T-cell (primary cell): Measurements from ENCODE around the gene TCFL5. TPM values are rescaled to one million over a fixed set of nuclear protein-coding genes. Genes with fewer than 3 reads are reported as not detected.
"Not testable (repeated sequence)": the region's sequence is repeated elsewhere in the genome, so short reads cannot be mapped to it uniquely, and the experiment has no call there.

Source experiments
- ATAC-seq, 4 experiments: fragments of 200-7000 bp in 3 of 4; fragments of 150-1000 bp in 1 of 4; cut with Tn5 transposase; replicated peaks in 1 of 4; 1 replicate in 3 of 4; 2 replicates in 1 of 4; pipeline ENCODE4 v1.10.0; 2021; ENCODE audit warnings: moderate library complexity in 3 of 4, mild to moderate bottlenecking in 2 of 4, moderate number of reproducible peaks in 1 of 4
- CTCF ChIA-PET, 2 donors: fragments of 300-600 bp; sonication (Branson Sonifier 250); formaldehyde crosslinking; loops; one replicate each; lab custom pipeline; 2022; ENCODE audit warnings: antibody characterized with exemption in 2 of 2; lab: Charles Lee
- POLR2A ChIA-PET, 2 donors: fragments of 300-600 bp; sonication (Branson Sonifier 250); formaldehyde crosslinking; loops; one replicate each; lab custom pipeline; 2022; ENCODE audit warnings: antibody characterized with exemption in 2 of 2; lab: Charles Lee
- DNase-seq, 35 experiments: peaks; one replicate each; pipeline versions ENCODE4 v3.0.0 to v3.0.0-alpha.2; 2013 to 2023
- H3K27ac ChIP-seq: one replicate; pipeline ENCODE4 v1.5.1; 2013; ENCODE audit warnings: low read length
- H3K27me3 ChIP-seq, 2 experiments: replicated peaks in 1 of 2; 1 replicate in 1 of 2; 2 replicates in 1 of 2; pipeline versions ENCODE4 v1.6.1 to v1.7.0; 2013; ENCODE audit warnings: low read length in 1 of 2, mixed read lengths in 1 of 2; ENCODE audit not compliant: control insufficient read depth in 2 of 2, insufficient read depth in 2 of 2; ENCODE audit errors: extremely low read depth in 1 of 2
- H3K36me3 ChIP-seq, 2 donors: 1 replicate in 1 of 2; 2 replicates in 1 of 2; pipeline versions ENCODE4 v1.6.1 to v1.7.0; 2013; ENCODE audit warnings: low read length in 1 of 2; ENCODE audit not compliant: control insufficient read depth in 2 of 2, insufficient read depth in 1 of 2; ENCODE audit errors: extremely low read depth in 1 of 2
- H3K4me1 ChIP-seq, 2 experiments: 1 replicate in 1 of 2; 2 replicates in 1 of 2; pipeline versions ENCODE4 v1.6.1 to v1.7.0; 2013; ENCODE audit warnings: low read length in 2 of 2, mixed read lengths in 1 of 2; ENCODE audit not compliant: insufficient read depth in 2 of 2, control insufficient read depth in 1 of 2; ENCODE audit errors: extremely low read depth in 1 of 2
- H3K4me3 ChIP-seq, 2 donors: 1 replicate in 1 of 2; 2 replicates in 1 of 2; pipeline versions ENCODE4 v1.5.1 to v1.7.0; 2013; ENCODE audit warnings: mild to moderate bottlenecking in 2 of 2, low read length in 1 of 2, moderate library complexity in 1 of 2; ENCODE audit not compliant: control insufficient read depth in 1 of 2; ENCODE audit errors: extremely low read depth in 1 of 2
- H3K9me3 ChIP-seq: 2 replicates; pipeline ENCODE4 v1.7.0; 2013
- H3K27ac Mint-ChIP-seq, 2 donors: one replicate each; pipeline ENCODE4 v1.8.0; 2020 to 2021; ENCODE audit warnings: mild to moderate bottlenecking in 2 of 2, mixed read lengths in 2 of 2
- H3K27me3 Mint-ChIP-seq, 2 donors: one replicate each; pipeline ENCODE4 v1.8.0; 2021 to 2022; ENCODE audit warnings: mixed read lengths in 2 of 2
- H3K36me3 Mint-ChIP-seq: one replicate; pipeline ENCODE4 v1.8.0; 2021; ENCODE audit warnings: mixed read lengths
- H3K4me1 Mint-ChIP-seq, 3 donors: one replicate each; pipeline ENCODE4 v1.8.0; 2020 to 2022; ENCODE audit warnings: mixed read lengths in 3 of 3, mild to moderate bottlenecking in 1 of 3
- H3K4me3 Mint-ChIP-seq, 3 donors: one replicate each; pipeline ENCODE4 v1.8.0; 2020 to 2022; ENCODE audit warnings: mild to moderate bottlenecking in 3 of 3, mixed read lengths in 3 of 3, moderate library complexity in 3 of 3
- H3K9me3 Mint-ChIP-seq, 3 donors: one replicate each; pipeline ENCODE4 v1.8.0; 2020 to 2022; ENCODE audit warnings: mixed read lengths in 3 of 3
- WGBS: methylation state at CpG from one replicate; pipeline ENCODE4 v1.1.5; 2013; ENCODE audit warnings: missing lambda C conversion rate; ENCODE audit not compliant: insufficient coverage; 5-methylcytosine and 5-hydroxymethylcytosine counted together
- total RNA-seq, 35 experiments: library from RNA in 6 of 35; stranded (reverse) in 6 of 35; fragments of 120-200 nt in 1 of 35; gene quantifications; one replicate each; pipeline versions ENCODE4 v1.2.1 to v1.2.4 and lab custom pipeline; 2013 to 2026

The TCFL5 gene
- total RNA-seq, 5 donors from 2014 or later (not counting 1 experiment from before 2014, with no cell fraction given) = 5.0 to 12.7 (median 8.5) TPM

- no peaks in the 10 kb centered on the region for H3K4me1 Mint-ChIP-seq
- peaks cover 39% of the 10 kb centered on the region for H3K36me3 Mint-ChIP-seq
- POLR2A ChIA-PET = no interaction called here
- peaks cover 6 to 8% of the 10 kb centered on the region in 2 donors for H3K36me3 ChIP-seq
- H3K4me1 ChIP-seq = no peaks in the 10 kb centered on the region
- DNase-seq (no peak), ATAC-seq (no peak)
- H3K9me3 Mint-ChIP-seq = no peaks in the 10 kb centered on the region
- H3K9me3 ChIP-seq = no peaks in the 10 kb centered on the region
- H3K4me3 Mint-ChIP-seq = no peak overlapping the region
- no peaks in the 10 kb centered on the region for H3K27me3 Mint-ChIP-seq
- no peak overlapping the region for H3K4me3 ChIP-seq
- CTCF ChIA-PET = no interaction called here
- no peak overlapping the region for H3K27ac Mint-ChIP-seq
- H3K27ac ChIP-seq = no peak overlapping the region
- no peaks in the 10 kb centered on the region for H3K27me3 ChIP-seq
These were observed 12.2 kb downstream of the TCFL5 start for GRCh38 chr20:62849431-62849830.

GRCh38 chr20:62848917-62849316, 12.7 kb downstream of the TCFL5 start:
- H3K27ac Mint-ChIP-seq, H3K9me3 Mint-ChIP-seq, CTCF ChIA-PET: not testable (repeated sequence)

DNA sequence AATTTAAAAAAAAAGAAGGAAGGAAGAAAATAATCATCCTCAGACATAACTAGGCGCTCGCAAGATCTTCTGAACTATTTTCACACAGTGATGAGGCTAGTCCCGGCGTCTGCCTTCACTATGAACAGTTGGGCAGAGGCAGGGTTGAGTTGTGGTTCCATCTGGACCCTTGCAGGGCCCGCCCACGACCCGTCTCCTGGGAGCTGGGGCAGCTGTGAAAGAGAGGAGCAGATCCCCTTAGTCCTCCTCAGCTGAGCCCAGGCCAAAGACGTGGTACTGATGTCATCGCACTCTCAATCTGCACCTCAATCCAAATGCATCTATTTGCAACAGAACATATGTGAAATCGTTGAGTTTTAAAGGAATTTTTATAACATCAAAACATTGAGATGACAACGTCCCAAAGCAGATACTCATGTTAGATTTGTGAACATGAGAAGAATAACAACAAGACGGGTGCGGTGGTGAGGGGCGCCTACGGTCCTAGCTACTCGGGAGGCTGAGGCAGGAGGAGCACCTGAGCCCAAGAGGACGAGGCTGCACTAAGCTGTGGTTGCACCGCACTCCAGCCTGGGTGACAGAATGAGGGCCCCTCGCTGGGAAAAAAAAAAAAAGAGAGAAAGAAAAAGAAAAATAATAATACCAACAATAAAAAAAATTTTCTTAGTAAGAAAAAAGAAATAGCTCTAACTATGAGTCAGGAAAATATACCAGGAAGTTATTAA, 15.3 kb downstream of the TCFL5 start:
- Mint-ChIP-seq H3K4me1 (no peaks in the 10 kb centered on the region), H3K9me3 (no peaks in the 10 kb centered on the region), H3K36me3 (peaks cover 29% of the 10 kb centered on the region), H3K27ac (no peak overlapping the region), H3K27me3 (no peaks in the 10 kb centered on the region), H3K4me3 (no peak overlapping the region)
- DNase-seq = no peak
- Histone ChIP-seq H3K27ac (no peak overlapping the region), H3K36me3 (peaks cover 2 to 3% of the 10 kb centered on the region in 2 donors), H3K27me3 (no peaks in the 10 kb centered on the region), H3K9me3 (no peaks in the 10 kb centered on the region), H3K4me3 (no peak overlapping the region), H3K4me1 (no peaks in the 10 kb centered on the region)
- ChIA-PET POLR2A (interaction anchor here in 1 of 2 donors (0.6 kb wide), 1 partner anchor 16 kb away, joined by 4 read pairs; no protein-coding TSS in a partner anchor), CTCF (interaction anchor here (0.6 to 0.7 kb wide), 3 partner anchors 33 to 83 kb away, joined by 3 to 4 read pairs (median 3); no protein-coding TSS in a partner anchor)
- no peak for ATAC-seq
- WGBS = 60% methylated on average over 1 of the region's 19 CpGs

More at GRCh38 chr20:62848917-62849316, 12.7 kb downstream of the TCFL5 start:
- not testable (repeated sequence) for H3K4me1 Mint-ChIP-seq, H3K27me3 ChIP-seq, H3K27ac ChIP-seq, H3K9me3 ChIP-seq, H3K4me1 ChIP-seq, ATAC-seq, DNase-seq, H3K36me3 ChIP-seq, H3K27me3 Mint-ChIP-seq, H3K4me3 Mint-ChIP-seq, H3K4me3 ChIP-seq
- POLR2A ChIA-PET = interaction anchor here in 1 of 2 donors (0.6 kb wide), 1 partner anchor 1072 kb away, joined by 6 read pairs; no protein-coding TSS in a partner anchor
- H3K36me3 Mint-ChIP-seq = peaks cover 39% of the 10 kb centered on the region
- 96% methylated on average over 7 of the region's 7 CpGs for WGBS

- H3K27me3 Mint-ChIP-seq = no peaks in the 10 kb centered on the region
- no peaks in the 10 kb centered on the region for H3K27me3 ChIP-seq
- DNase-seq = no peak
- H3K27ac ChIP-seq = no peak overlapping the region
- no peaks in the 10 kb centered on the region for H3K4me1 Mint-ChIP-seq
- no peak overlapping the region for H3K4me3 Mint-ChIP-seq
- H3K9me3 Mint-ChIP-seq = no peaks in the 10 kb centered on the region
- H3K9me3 ChIP-seq = no peaks in the 10 kb centered on the region
- H3K4me1 ChIP-seq = no peaks in the 10 kb centered on the region
- H3K4me3 ChIP-seq = no peak overlapping the region
- CTCF ChIA-PET = interaction anchor here in 1 of 2 donors (0.5 kb wide), 1 partner anchor 274 kb away, joined by 7 read pairs; no protein-coding TSS in a partner anchor
- H3K36me3 ChIP-seq = peaks cover 2 to 3% of the 10 kb centered on the region in 2 donors
- POLR2A ChIA-PET = no interaction called here
- peaks cover 28% of the 10 kb centered on the region for H3K36me3 Mint-ChIP-seq
- no peak for ATAC-seq
- H3K27ac Mint-ChIP-seq = no peak overlapping the region
- 94% methylated on average over 9 of the region's 16 CpGs for whole genome bisulfite sequencing
These were observed 16.0 kb downstream of the TCFL5 start for GRCh38 chr20:62845416-62846160.

GRCh38 chr20:62844182-62844581, 17.4 kb downstream of the TCFL5 start:
- no peaks in the 10 kb centered on the region for H3K4me1 Mint-ChIP-seq
- no peak for ATAC-seq
- Histone ChIP-seq H3K27ac (no peak overlapping the region), H3K9me3 (no peaks in the 10 kb centered on the region), H3K27me3 (peaks cover 0 to 6% of the 10 kb centered on the region in 2 experiments), H3K4me1 (no peaks in the 10 kb centered on the region), H3K4me3 (no peak overlapping the region), H3K36me3 (peaks cover 0 to 2% of the 10 kb centered on the region in 2 donors)
- ChIA-PET POLR2A (no interaction called here), CTCF (no interaction called here)
- no peak overlapping the region for H3K27ac Mint-ChIP-seq
- 93% methylated on average over 5 of the region's 7 CpGs for WGBS
- no peak overlapping the region for H3K4me3 Mint-ChIP-seq
- DNase-seq = no peak
- H3K27me3 Mint-ChIP-seq = no peaks in the 10 kb centered on the region
- H3K9me3 Mint-ChIP-seq = no peaks in the 10 kb centered on the region
- H3K36me3 Mint-ChIP-seq = peaks cover 22% of the 10 kb centered on the region

DNA sequence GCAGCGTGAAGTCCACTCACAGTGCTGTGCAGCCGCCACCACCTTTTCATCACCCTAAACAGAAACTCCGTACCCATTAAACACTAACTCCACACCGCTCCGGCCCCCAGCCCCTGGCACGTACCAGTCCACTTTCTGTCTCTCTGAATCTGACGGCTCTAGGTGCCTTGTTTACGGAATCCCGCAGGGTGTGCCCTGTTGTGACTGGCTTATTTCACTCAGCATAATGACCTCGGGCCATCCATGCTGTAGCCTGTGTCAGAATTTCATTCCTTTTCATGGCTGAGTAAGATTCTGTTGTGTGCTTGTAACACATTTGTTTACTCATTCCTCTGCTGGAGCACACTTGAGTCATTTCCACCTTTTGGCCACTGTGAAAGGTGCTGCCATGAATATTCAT, 18.0 kb downstream of the TCFL5 start:
- Histone ChIP-seq H3K9me3 (no peaks in the 10 kb centered on the region), H3K36me3 (peaks cover 0 to 2% of the 10 kb centered on the region in 2 donors), H3K4me3 (no peak overlapping the region), H3K27me3 (peaks cover 0 to 8% of the 10 kb centered on the region in 2 experiments), H3K27ac (no peak overlapping the region), H3K4me1 (no peaks in the 10 kb centered on the region)
- H3K27ac Mint-ChIP-seq = no peak overlapping the region
- CTCF ChIA-PET = no interaction called here
- H3K36me3 Mint-ChIP-seq = peaks cover 22% of the 10 kb centered on the region
- DNase-seq = no peak
- no peaks in the 10 kb centered on the region for H3K9me3 Mint-ChIP-seq
- no peak for ATAC-seq
- H3K4me1 Mint-ChIP-seq = no peaks in the 10 kb centered on the region
- no peaks in the 10 kb centered on the region for H3K27me3 Mint-ChIP-seq
- 97% methylated on average over 7 of the region's 10 CpGs for WGBS
- POLR2A ChIA-PET = no interaction called here
- no peak overlapping the region for H3K4me3 Mint-ChIP-seq
